Urothelium cell line (cell line): ENCODE measurements around the gene COL23A1.

Experiments
- DNase-seq: peaks from one replicate; pipeline ENCODE4 v3.0.0; 2011; ENCODE audit warnings: low spot score, mixed read lengths
- FAIRE-seq: peaks from 2 replicates; lab custom pipeline; 2011; peaks lifted over from hg19 to GRCh38; lab: Jason Lieb, UNC

The COL23A1 gene

GRCh38 chr5:178478370-178478769, 111.8 kb downstream of the COL23A1 start:
- DNase-seq (no peak), FAIRE-seq (no peak)

- DNase-seq (no peak), FAIRE-seq (no peak)
These were observed 112.4 kb downstream of the COL23A1 start for GRCh38 chr5:178477802-178478201.

- DNase-seq (no peak), FAIRE-seq (no peak)
These were observed 113.0 kb downstream of the COL23A1 start for GRCh38 chr5:178476972-178477754.

- no peak for DNase-seq
These were observed 113.7 kb downstream of the COL23A1 start for GRCh38 chr5:178476531-178476930.

GRCh38 chr5:178475422-178475821, 114.8 kb downstream of the COL23A1 start:
- DNase-seq = no peak
- no peak for FAIRE-seq

More at GRCh38 chr5:178476531-178476930, 113.7 kb downstream of the COL23A1 start:
- no peak for FAIRE-seq

GRCh38 chr5:178474562-178475184, 115.5 kb downstream of the COL23A1 start:
- DNase-seq = peak; percentile 52
- FAIRE-seq = no peak

GRCh38 chr5:178473854-178474253, 116.3 kb downstream of the COL23A1 start:
- no peak for FAIRE-seq
- DNase-seq = no peak

- DNase-seq = no peak
- no peak for FAIRE-seq
These were observed 118.1 kb downstream of the COL23A1 start for GRCh38 chr5:178472138-178472537.

- no peak for FAIRE-seq
These were observed 118.5 kb downstream of the COL23A1 start for GRCh38 chr5:178471711-178472110.

GRCh38 chr5:178470760-178471025, 119.5 kb downstream of the COL23A1 start:
- FAIRE-seq (no peak), DNase-seq (no peak)

More at GRCh38 chr5:178471711-178472110, 118.5 kb downstream of the COL23A1 start:
- DNase-seq = no peak

GRCh38 chr5:178469975-178470759, 120.0 kb downstream of the COL23A1 start:
- no peak for DNase-seq

GRCh38 chr5:178469011-178469974, 120.9 kb downstream of the COL23A1 start:
- DNase-seq = no peak

More at GRCh38 chr5:178469975-178470759, 120.0 kb downstream of the COL23A1 start:
- FAIRE-seq = no peak

GRCh38 chr5:178468196-178468685, 122.0 kb downstream of the COL23A1 start:
- FAIRE-seq = no peak

More at GRCh38 chr5:178469011-178469974, 120.9 kb downstream of the COL23A1 start:
- FAIRE-seq = no peak

GRCh38 chr5:178467568-178468195, 122.5 kb downstream of the COL23A1 start:
- no peak for DNase-seq
- FAIRE-seq = no peak

More at GRCh38 chr5:178468196-178468685, 122.0 kb downstream of the COL23A1 start:
- DNase-seq = no peak

GRCh38 chr5:178467205-178467567, 123.0 kb downstream of the COL23A1 start:
- FAIRE-seq (no peak), DNase-seq (no peak)

- DNase-seq = no peak
- FAIRE-seq = no peak
These were observed 123.9 kb downstream of the COL23A1 start for GRCh38 chr5:178466342-178466741.

GRCh38 chr5:178465861-178466288, 124.3 kb downstream of the COL23A1 start:
- FAIRE-seq (no peak), DNase-seq (no peak)

GRCh38 chr5:178465228-178465860, 124.8 kb downstream of the COL23A1 start:
- no peak for FAIRE-seq
- DNase-seq = no peak

GRCh38 chr5:178464431-178465048, 125.7 kb downstream of the COL23A1 start:
- FAIRE-seq = no peak
- DNase-seq = no peak
